ENCODE measurements around the gene TIAM2. TPM values are rescaled to one million over a fixed set of nuclear protein-coding genes. Genes with fewer than 3 reads are reported as not detected.

TIAM2 gene
- total RNA-seq, 1 donor from 2014 or later: 3.7 TPM

DNA sequence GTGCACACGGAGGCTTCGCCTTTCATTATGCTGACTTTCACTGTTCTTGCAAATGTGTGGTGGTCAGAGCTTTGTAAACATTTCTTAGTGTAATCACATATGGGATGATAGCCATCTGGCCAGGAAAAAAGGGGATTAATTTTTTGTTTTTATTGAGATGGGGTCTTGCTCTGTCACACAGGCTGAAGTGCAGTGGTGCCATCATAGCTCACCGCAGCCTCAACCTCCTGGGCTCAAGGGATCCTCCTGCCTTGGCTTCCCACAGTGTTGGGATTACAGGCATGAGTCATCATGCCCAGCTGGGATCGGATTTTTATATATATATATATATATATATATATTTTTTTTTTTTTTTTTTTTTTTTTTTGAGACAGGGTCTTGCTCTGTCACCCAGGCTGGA is 11.0 kb upstream of the TIAM2 start:
- Histone ChIP-seq H3K27ac (no peak overlapping the region), H3K36me3 (no peaks in the 10 kb centered on the region), H3K4me1 (no peaks in the 10 kb centered on the region), H3K9me3 (no peaks in the 10 kb centered on the region), H3K4me3 (no peak overlapping the region), H3K27me3 (no peaks in the 10 kb centered on the region)
- intact Hi-C loops (cut with DNase I): no loop called here
- TF ChIP-seq CTCF (IDR thresholded peaks at IDR 0.05): no peak
- DNase-seq (ENCODE audit: low spot score in 2 of 2): no peak

DNA sequence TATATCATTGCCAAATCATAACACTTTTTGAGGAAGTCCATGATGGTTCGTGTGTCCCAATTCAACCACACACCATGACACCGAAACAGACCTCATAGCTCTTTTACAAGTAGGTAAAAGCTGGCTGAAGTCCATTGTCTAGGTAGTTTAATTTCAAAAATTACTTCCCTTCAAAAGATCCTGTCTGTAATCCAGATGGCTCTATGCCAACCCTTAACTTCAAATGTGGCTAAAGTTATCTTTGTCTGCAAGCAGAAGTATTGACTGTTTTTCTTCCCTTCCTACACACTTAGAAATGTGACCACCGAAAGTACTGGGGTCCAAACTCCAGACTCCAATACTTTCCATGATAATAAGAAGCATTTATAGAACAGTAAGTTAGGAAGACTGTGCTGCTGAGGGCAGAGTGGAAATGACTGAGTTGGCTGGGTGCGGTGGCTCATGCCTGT is 8.3 kb upstream of the TIAM2 start:
- Histone ChIP-seq H3K36me3 (no peaks in the 10 kb centered on the region), H3K27me3 (no peaks in the 10 kb centered on the region), H3K27ac (no peak overlapping the region), H3K9me3 (no peaks in the 10 kb centered on the region), H3K4me1 (no peaks in the 10 kb centered on the region), H3K4me3 (no peak overlapping the region)
- no peak for DNase-seq (ENCODE audit: low spot score in 2 of 2)
- no peak for TF ChIP-seq CTCF (IDR thresholded peaks at IDR 0.05)
- intact Hi-C loops (cut with DNase I): no loop called here

DNA sequence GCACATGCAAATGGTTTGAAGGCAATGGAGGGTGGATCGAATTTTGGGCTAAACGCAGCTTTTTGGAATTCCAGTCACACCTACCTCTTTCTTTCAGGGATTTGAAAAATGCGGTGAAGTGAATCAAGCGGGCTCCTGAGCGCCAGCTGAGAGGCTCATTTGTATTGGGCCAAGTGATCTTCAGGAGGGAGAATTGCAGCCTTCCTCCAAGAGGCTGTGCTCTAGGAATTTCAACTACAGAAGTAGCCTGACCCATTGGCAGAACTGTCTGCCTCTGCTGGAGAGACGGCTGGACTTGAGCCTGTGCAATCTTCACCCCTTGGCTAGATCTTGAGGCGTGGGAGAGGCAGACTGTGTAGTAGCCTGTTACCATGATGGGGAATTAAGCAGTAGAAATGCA is 5.7 kb upstream of the TIAM2 start:
- no peak for DNase-seq (ENCODE audit: low spot score in 2 of 2)
- Histone ChIP-seq H3K27me3 (no peaks in the 10 kb centered on the region), H3K9me3 (no peaks in the 10 kb centered on the region), H3K36me3 (no peaks in the 10 kb centered on the region), H3K27ac (no peak overlapping the region), H3K4me1 (no peaks in the 10 kb centered on the region), H3K4me3 (no peak overlapping the region)
- intact Hi-C loops (cut with DNase I): no loop called here
- no peak for TF ChIP-seq CTCF (IDR thresholded peaks at IDR 0.05)

- Histone ChIP-seq H3K4me3 (no peak overlapping the region), H3K36me3 (no peaks in the 10 kb centered on the region), H3K4me1 (no peaks in the 10 kb centered on the region), H3K27me3 (no peaks in the 10 kb centered on the region), H3K27ac (no peak overlapping the region), H3K9me3 (no peaks in the 10 kb centered on the region)
- intact Hi-C loops (cut with DNase I): loop anchor here (10.0 kb wide), 1 partner anchor 154 kb away; no protein-coding TSS in a partner anchor
- TF ChIP-seq CTCF (IDR thresholded peaks at IDR 0.05): no peak
- DNase-seq (ENCODE audit: low spot score in 2 of 2): no peak
These were observed 3.9 kb upstream of the TIAM2 start for GRCh38 chr6:154991207-154991606.

DNA sequence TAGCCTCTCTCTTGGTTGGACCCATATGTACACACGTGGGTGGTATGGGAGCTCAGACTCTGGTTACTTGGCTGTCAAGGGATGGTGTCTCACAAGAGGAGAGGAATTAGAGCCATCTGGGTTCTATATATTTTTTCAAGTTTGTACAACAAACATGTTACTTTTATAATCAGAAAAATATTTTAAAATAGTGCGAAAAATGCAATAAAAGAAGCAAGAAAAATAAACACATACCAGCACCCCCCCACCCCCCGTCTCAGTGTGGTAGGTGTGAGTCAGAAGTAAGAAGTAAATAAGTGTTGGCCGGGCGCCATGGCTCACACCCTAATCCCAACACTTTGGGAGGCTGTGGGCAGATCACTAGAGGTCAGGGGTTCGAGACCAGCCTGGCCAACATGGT is 2.1 kb upstream of the TIAM2 start:
- H3K36me3 ChIP-seq: no peaks in the 10 kb centered on the region
- H3K4me1 ChIP-seq: no peaks in the 10 kb centered on the region
- no peak for TF ChIP-seq CTCF (IDR thresholded peaks at IDR 0.05)
- H3K27ac ChIP-seq: no peak overlapping the region
- no peaks in the 10 kb centered on the region for H3K27me3 ChIP-seq
- no peak for DNase-seq (ENCODE audit: low spot score in 2 of 2)
- no peaks in the 10 kb centered on the region for H3K9me3 ChIP-seq
- intact Hi-C loops (cut with DNase I): loop anchor here (10.0 kb wide), 1 partner anchor 152 kb away; no protein-coding TSS in a partner anchor
- H3K4me3 ChIP-seq: no peak overlapping the region

GRCh38 chr6:154993710-154994109 is 1.4 kb upstream of the TIAM2 start:
- H3K4me3 ChIP-seq: no peak overlapping the region
- no peaks in the 10 kb centered on the region for H3K4me1 ChIP-seq
- H3K27ac ChIP-seq: no peak overlapping the region
- no peaks in the 10 kb centered on the region for H3K9me3 ChIP-seq
- TF ChIP-seq CTCF (IDR thresholded peaks at IDR 0.05): no peak
- no peaks in the 10 kb centered on the region for H3K27me3 ChIP-seq
- DNase-seq (ENCODE audit: low spot score in 2 of 2): no peak
- H3K36me3 ChIP-seq: no peaks in the 10 kb centered on the region
- intact Hi-C loops (cut with DNase I): loop anchor here (2.0 to 10.0 kb wide), 2 partner anchors 151 to 181 kb away; no protein-coding TSS in a partner anchor

All from ascending aorta (tissue), 2 donors.